SK-N-SH treated with all-trans-retinoic acid at 6 μM for 48 hours (cell line): Measurements from ENCODE around the gene ZNF32.

ENCODE experiments used
- ATAC-seq: fragments of 200-7000 bp; cut with Tn5 transposase; 3 replicates; pipeline ENCODE4 v1.9.1; 2020; ENCODE audit warnings: mild to moderate bottlenecking, moderate library complexity
- ARNTL ChIP-seq: fragments of 450-650 bp; formaldehyde crosslinking; IDR thresholded peaks from 2 replicates; pipeline ENCODE4 v1.5.0; 2020; ENCODE audit warnings: low read depth, mild to moderate bottlenecking, moderate library complexity, borderline replicate concordance
- BACH2 ChIP-seq: fragments of 250-450 bp; sonication (Bioruptor Pico); IDR thresholded peaks from 2 replicates; pipeline ENCODE4 v1.9.0; 2021; ENCODE audit warnings: mild to moderate bottlenecking, borderline replicate concordance
- CREB5 ChIP-seq: fragments of 250-450 bp; sonication (Bioruptor Pico); IDR thresholded peaks from 2 replicates; pipeline ENCODE4 v1.5.1; 2020; ENCODE audit warnings: low read depth, mild to moderate bottlenecking, moderate library complexity
- CSDC2 ChIP-seq: fragments of 250-450 bp; sonication (Bioruptor Pico); IDR thresholded peaks from 2 replicates; pipeline ENCODE4 v1.5.0; 2020; ENCODE audit warnings: mild to moderate bottlenecking, moderate library complexity
- CSRNP3 ChIP-seq: fragments of 250-450 bp; sonication (Bioruptor Pico); IDR thresholded peaks from 2 replicates; pipeline ENCODE4 v1.5.1; 2021; ENCODE audit warnings: mild to moderate bottlenecking, moderate library complexity
- ESRRG ChIP-seq: fragments of 250-450 bp; sonication (Bioruptor Pico); IDR thresholded peaks from 2 replicates; pipeline ENCODE4 v1.6.1; 2021; ENCODE audit warnings: mild to moderate bottlenecking
- GLIS3 ChIP-seq: fragments of 250-450 bp; sonication (Bioruptor Pico); IDR thresholded peaks from 2 replicates; pipeline ENCODE4 v1.5.0; 2020; ENCODE audit warnings: mild to moderate bottlenecking, moderate library complexity
- OSR1 ChIP-seq: fragments of 250-450 bp; sonication (Bioruptor Pico); IDR thresholded peaks from 2 replicates; pipeline ENCODE4 v1.8.0; 2022; ENCODE audit warnings: moderate library complexity, mild to moderate bottlenecking, inconsistent platforms
- PATZ1 ChIP-seq: fragments of 250-450 bp; sonication (Bioruptor Pico); IDR thresholded peaks from 2 replicates; pipeline ENCODE4 v1.8.0; 2020; ENCODE audit warnings: mild to moderate bottlenecking, moderate library complexity, borderline replicate concordance
- POU6F1 ChIP-seq: fragments of 250-450 bp; sonication (Bioruptor Pico); IDR thresholded peaks from 2 replicates; pipeline ENCODE4 v1.8.0; 2021; ENCODE audit warnings: low read depth, mild to moderate bottlenecking, moderate library complexity, borderline replicate concordance
- PPARA ChIP-seq: fragments of 250-450 bp; sonication (Bioruptor Pico); IDR thresholded peaks from 2 replicates; pipeline ENCODE4 v1.5.0; 2020; ENCODE audit warnings: mild to moderate bottlenecking, borderline replicate concordance
- SNAI2 ChIP-seq: fragments of 250-450 bp; sonication (Bioruptor Pico); IDR thresholded peaks from 2 replicates; pipeline ENCODE4 v1.5.0; 2020; ENCODE audit warnings: mild to moderate bottlenecking, moderate library complexity
- TCF4 ChIP-seq: fragments of 250-450 bp; sonication (Bioruptor Pico); IDR thresholded peaks from 2 replicates; pipeline ENCODE4 v1.8.0; 2021; ENCODE audit warnings: mild to moderate bottlenecking, moderate library complexity, borderline replicate concordance
- TOX ChIP-seq: fragments of 250-450 bp; sonication (Bioruptor Pico); IDR thresholded peaks from 2 replicates; pipeline ENCODE4 v1.8.0; 2021; ENCODE audit warnings: mild to moderate bottlenecking, moderate library complexity, borderline replicate concordance
- TSHZ2 ChIP-seq: fragments of 250-450 bp; sonication (Bioruptor Pico); IDR thresholded peaks from 2 replicates; pipeline ENCODE4 v1.5.0; 2020; ENCODE audit warnings: mild to moderate bottlenecking, moderate library complexity
- ZC3H10 ChIP-seq: fragments of 250-450 bp; sonication (Bioruptor Pico); IDR thresholded peaks from 2 replicates; pipeline ENCODE4 v1.5.1; 2021; ENCODE audit warnings: mild to moderate bottlenecking, moderate library complexity
- ZFP3 ChIP-seq: fragments of 250-450 bp; sonication (Bioruptor Pico); IDR thresholded peaks from 2 replicates; pipeline ENCODE4 v1.5.0; 2020; ENCODE audit warnings: mild to moderate bottlenecking, moderate library complexity
- ZFP30 ChIP-seq: fragments of 450-650 bp; formaldehyde crosslinking; IDR thresholded peaks from 2 replicates; pipeline ENCODE4 v1.5.0; 2022; ENCODE audit warnings: mild to moderate bottlenecking, moderate library complexity
- ZNF565 ChIP-seq: fragments of 450-650 bp; formaldehyde crosslinking; conservative IDR thresholded peaks from 2 replicates; pipeline ENCODE4 v1.5.0; 2020; ENCODE audit warnings: low read depth, mild to moderate bottlenecking, moderate library complexity
- ZNF70 ChIP-seq: fragments of 450-650 bp; formaldehyde crosslinking; IDR thresholded peaks from 2 replicates; pipeline ENCODE4 v1.5.0; 2020; ENCODE audit warnings: mild to moderate bottlenecking, moderate library complexity
- ZNF8 ChIP-seq: fragments of 450-650 bp; formaldehyde crosslinking; IDR thresholded peaks from 2 replicates; pipeline ENCODE4 v1.5.0; 2020; ENCODE audit warnings: mild to moderate bottlenecking, moderate library complexity

ZNF32 gene

GRCh38 chr10:43682956-43683355 is 34.3 kb upstream of the ZNF32 start (continued):
- TF ChIP-seq ZFP3 (CRISPR knock-in tag): no peak
- no peak for TF ChIP-seq PPARA (CRISPR knock-in tag)
- no peak for TF ChIP-seq TCF4

- TF ChIP-seq ZFP3 (CRISPR knock-in tag) (no peak), ZNF565 (CRISPR knock-in tag) (no peak), TOX (CRISPR knock-in tag) (no peak), BACH2 (CRISPR knock-in tag) (no peak), CREB5 (CRISPR knock-in tag) (no peak), PPARA (CRISPR knock-in tag) (no peak), POU6F1 (CRISPR knock-in tag) (no peak), CSDC2 (CRISPR knock-in tag) (no peak), GLIS3 (no peak), ZNF70 (no peak), ESRRG (CRISPR knock-in tag) (no peak), ZC3H10 (no peak), TCF4 (no peak), ARNTL (CRISPR knock-in tag) (no peak), PATZ1 (CRISPR knock-in tag) (no peak), OSR1 (CRISPR knock-in tag) (no peak), ZFP30 (CRISPR knock-in tag) (no peak)
- no peak for ATAC-seq
These were observed 33.0 kb upstream of the ZNF32 start for GRCh38 chr10:43681721-43682120.

GRCh38 chr10:43681220-43681619 is 32.5 kb upstream of the ZNF32 start:
- no peak for ATAC-seq
- TF ChIP-seq CSRNP3: no peak
- TF ChIP-seq ZC3H10: no peak
- no peak for TF ChIP-seq TCF4
- no peak for TF ChIP-seq ZFP30 (CRISPR knock-in tag)
- TF ChIP-seq ZNF8: no peak
- TF ChIP-seq TSHZ2: no peak
- no peak for TF ChIP-seq SNAI2
- no peak for TF ChIP-seq POU6F1 (CRISPR knock-in tag)
- TF ChIP-seq PPARA (CRISPR knock-in tag): no peak
- TF ChIP-seq ZFP3 (CRISPR knock-in tag): no peak
- no peak for TF ChIP-seq TOX (CRISPR knock-in tag)
